NCI-H2081 (cell line): Measurements from ENCODE around the gene NEIL1.

Experiments
- DNase-seq, 2 experiments: peaks; one replicate each; lab custom pipeline; 2025; lab: John Stamatoyannopoulos, UW

The NEIL1 gene

DNA sequence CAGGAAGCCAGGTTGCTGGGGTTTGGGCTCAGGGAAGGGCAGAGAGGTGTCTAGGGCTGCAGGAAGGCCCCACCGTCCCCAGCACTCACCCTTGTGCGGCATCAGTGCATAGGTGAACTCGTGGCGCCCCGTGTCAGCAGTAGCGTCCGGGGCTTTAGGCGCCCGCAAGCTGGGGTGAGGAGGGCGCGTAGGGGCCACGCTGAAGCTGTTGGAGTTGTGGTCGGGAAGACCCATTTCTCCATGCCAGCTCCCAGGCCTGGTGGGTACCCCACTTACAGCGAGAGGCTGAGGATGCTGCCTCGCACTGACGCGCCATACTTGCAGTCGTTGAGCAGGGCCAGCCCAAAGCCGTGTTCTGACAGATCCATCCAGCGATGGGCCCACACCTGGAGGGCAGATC, 9.7 kb downstream of the NEIL1 start:
- no peak for DNase-seq

DNA sequence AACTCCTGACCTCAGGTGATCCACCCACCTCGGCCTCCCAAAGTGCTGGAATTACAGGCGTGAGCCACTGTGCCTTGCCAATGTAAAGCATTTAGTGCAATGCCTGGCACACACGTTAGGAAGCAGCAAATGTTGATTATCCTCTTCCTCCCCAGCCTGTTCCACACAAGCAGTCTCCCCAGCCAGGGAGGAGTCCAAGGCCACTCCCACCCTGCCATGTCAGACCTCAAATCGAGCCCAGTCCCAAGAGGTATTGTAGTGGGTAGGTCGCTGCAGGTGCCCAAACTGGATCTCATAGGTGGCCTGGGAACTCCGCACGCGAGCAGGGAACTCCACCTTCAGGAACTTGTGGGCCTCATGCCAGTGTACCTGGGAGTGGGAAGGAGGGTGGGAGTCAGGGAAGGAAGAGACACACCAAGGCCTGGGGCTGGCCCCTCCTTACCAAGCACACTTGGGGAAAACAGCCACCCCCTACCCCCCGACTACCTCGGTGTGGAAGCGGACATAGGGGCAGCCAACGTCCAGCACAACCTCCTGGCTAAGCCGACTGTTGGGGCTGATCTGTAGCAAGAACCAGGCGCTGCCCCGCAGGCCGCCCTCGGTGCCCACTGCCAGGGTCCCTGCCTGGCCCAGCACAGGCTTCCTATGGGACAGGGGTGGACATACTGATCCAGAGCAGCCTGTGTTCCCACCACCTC, 11.3 kb downstream of the NEIL1 start:
- DNase-seq = no peak

DNA sequence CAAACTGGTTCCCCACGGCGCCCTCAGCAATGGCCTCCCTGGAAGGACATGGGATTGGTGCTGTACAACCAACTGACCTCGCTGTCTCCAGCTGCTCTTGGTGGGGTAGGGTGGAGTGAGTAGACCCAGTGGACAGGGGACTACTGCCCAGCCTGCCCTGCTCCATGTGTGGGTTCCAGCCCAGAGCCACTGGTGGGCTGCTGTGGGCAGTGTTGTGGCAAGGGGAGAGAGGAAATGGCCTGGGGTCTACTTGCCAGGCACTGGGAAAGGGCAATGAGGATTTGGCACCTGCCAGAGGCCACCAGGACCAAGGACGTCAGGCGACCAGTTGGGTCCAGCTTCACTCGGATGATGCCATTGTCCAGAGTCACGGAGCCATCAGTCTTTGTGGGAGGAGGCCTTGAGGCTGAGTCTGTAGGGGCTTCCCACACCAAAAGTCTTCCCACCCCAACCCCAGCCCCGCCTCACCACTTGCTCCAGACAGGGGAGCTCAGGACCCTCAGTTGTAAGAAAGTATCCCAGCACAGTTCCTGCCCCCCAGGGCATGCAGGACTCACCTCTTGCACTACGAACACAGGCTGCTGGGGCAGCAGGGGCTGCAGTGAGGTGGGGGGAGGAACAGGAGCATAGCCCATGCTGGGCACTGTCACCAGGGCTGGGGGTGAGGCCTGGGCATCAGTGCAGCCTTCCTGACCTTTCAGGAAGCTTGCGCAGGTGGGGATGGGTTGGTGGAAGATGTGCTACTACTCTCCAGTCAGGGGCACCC, 12.1 kb downstream of the NEIL1 start:
- DNase-seq = no peak

DNA sequence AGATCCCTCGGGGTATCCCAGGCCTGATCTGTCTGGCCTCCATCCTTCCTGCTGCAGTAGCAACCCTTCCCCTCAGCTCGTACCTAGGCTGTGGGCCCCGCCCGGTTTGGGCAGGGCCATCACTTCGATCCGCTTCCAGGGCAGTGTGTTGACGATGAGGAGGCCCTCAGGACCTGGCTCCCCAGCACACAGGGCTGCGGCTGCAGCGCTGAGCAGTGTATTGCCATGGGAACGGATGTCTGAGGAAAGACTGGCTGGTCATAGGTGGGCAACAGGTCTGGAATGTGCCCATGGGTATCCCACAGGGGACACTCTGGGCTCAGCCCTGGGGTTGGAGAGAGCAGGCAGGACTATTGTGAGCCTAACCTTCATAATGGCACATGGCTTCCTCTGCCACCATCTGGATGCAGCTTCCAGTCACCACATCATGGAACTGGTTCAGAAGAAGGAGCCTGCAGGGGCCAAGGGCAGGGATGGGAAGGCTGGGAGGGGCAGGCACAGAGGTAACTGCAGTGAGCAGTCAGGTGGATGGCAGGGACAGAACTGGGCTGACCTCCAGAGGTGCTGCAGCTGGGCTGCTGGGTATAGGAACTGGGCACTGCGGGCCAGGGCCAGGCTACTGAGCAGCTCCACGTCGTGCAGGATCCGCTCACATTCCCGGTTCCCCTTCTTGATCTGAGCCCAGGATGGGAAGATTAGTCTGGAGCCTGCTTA, 12.9 kb downstream of the NEIL1 start:
- no peak for DNase-seq

DNA sequence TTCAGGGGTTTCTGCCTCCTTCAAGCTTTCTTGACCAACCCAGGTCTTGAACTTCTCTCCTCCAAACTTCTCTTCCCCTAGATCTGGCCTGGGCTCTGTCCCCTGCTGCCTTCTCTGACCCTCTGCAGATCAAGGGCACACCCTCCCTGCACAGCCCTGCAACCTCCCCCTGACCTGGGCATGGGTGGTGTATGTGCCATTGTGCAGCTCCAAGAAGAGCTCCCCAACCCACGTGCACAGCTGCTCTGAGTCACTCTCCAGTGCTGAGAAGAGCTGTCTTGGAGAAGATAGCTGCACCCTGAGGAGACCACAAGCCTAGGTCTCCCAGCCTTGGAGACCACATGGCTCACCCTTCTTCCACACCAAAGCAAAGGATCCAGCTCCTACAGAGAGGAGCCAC, 13.6 kb downstream of the NEIL1 start:
- DNase-seq = no peak

- DNase-seq = no peak
Observed at GRCh38 chr15:75360856-75361255, 14.0 kb downstream of the NEIL1 start.

DNA sequence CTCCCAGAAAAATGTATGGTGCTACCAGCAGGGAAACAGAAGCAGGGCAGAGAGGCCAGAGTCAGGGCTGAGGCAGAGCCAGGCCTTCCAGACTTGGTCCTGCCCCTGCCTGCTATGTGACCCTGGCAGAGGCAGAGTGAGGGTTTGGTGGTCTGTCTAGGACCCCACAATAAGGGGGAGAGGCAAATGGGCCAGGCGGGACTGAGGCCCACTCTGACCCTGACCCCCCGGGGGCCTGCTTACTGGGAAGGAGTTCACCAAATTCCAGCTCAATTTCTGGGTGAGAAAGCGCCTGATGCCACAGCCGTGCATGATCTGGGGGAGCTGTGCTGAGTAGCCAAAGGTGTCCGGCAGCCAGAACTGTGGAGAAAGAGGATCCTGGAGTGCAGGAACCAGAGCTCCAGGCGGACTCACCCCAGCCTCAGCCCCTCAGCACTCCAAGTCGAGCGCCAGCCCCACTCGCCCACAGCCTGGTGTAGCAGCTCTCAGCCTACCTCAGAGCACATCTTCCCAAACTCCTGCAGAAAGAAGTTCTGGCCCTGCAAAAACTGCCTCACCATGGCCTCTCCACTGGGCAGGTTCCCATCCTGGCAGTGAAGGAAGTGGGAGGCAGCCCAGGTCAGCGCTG, 14.6 kb downstream of the NEIL1 start:
- no peak for DNase-seq

DNA sequence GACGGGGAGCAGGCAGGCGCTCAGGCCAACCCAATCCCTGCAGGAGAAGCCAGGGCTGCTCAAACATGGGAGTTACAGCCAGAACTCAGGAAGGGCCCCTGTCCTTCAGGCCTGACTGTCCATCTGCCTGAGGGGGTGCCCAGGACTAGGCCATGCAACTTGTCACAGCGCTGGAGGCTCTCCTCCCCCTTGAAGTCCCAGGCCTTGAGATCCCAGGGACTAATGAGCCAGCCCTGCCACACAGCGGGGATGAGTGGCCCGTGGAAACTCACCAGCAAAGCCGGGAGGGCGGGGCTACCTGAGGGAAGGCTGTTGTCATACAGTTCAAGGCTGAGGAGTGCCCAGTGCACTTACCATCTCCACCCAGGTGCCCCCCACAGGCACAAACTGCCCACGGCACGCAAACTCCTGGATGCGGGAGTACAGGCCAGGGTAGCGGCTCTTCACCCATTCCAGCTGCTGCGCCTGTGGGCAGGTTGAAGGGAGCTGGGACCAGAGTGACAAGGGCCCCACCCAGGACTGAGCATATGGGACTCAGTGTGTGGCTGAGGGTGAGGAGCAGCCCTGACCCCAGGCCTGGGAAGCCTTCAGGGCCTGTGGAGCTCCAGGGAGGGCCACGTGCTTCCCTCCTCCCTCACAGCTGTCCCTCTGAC, 15.3 kb downstream of the NEIL1 start:
- DNase-seq = no peak

- DNase-seq = no peak
Observed at GRCh38 chr15:75362642-75363249, 15.9 kb downstream of the NEIL1 start.

GRCh38 chr15:75363786-75364185, 16.9 kb downstream of the NEIL1 start:
- no peak for DNase-seq

- DNase-seq = no peak
Observed at GRCh38 chr15:75364881-75365280, 18.0 kb downstream of the NEIL1 start.

DNA sequence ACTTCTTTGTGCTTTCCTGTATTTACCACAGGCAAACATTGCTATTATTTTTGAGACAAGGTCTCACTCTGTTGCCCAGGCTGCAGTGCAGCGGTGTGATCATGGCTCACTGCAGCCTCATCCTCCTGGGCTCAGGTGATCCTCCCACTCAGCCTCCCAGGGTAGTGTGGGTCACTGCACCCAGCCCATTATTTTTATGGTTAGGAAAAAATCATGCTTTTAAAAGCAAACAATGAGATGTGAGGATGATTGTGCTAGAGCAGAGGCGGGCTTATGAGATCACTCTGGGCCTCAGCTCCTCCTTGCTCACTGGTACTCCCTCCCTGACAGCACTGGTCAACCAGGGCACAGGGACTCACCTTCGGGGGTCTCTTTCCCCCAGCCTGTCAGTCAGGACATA, 19.3 kb downstream of the NEIL1 start:
- no peak for DNase-seq

DNA sequence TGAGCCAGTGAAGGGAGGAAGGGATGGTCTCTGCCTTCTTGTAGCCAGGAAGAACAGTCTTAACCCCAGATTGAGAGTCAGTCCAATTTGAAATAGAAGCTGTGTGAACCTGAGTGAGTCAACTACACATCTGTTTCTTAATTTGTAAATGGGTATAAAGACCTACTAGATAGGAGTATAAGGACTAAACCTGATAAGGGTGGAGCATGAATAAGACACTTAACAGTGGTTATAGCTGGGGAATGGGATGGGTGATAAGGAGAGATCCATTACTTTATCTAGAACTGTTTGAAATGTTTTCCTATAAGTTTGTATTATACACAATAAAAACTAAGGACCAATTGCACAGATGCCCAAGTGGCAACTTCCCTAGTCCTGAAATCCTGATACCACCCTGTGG, 20.2 kb downstream of the NEIL1 start:
- DNase-seq = no peak

GRCh38 chr15:75367406-75367912, 20.6 kb downstream of the NEIL1 start:
- DNase-seq = no peak

- peak; percentile 98 for DNase-seq
Observed at GRCh38 chr15:75367913-75368688, 21.3 kb downstream of the NEIL1 start, which contains the start of gene MAN2C1. Gene MAN2C1, minus strand, starts transcription at chr15:75368607. Its CDS starts 24 bp downstream, at chr15:75368583.

GRCh38 chr15:75368689-75369239, 21.9 kb downstream of the NEIL1 start:
- no peak for DNase-seq

- no peak for DNase-seq
Observed at GRCh38 chr15:75369897-75370581, 23.2 kb downstream of the NEIL1 start.

DNA sequence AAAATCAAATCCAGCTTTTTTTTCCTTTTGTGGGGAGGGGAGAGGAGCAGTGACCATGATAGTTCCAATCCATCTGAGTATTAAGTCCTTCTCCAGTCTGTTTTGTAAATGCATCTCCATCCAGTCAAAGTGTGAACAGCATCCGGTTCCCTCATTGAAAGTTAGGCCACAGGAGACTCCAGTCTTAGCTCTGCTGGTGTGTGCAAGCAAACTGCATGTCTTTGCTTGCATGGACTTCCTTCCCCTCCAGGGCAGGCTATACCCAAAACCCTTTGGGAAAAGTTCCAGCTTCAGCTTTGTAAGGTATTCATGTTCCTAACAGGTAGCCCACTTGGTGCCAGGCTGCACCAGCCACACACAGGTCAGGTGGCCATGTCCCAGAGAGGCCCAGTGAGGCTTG, 24.6 kb downstream of the NEIL1 start:
- DNase-seq = no peak

DNA sequence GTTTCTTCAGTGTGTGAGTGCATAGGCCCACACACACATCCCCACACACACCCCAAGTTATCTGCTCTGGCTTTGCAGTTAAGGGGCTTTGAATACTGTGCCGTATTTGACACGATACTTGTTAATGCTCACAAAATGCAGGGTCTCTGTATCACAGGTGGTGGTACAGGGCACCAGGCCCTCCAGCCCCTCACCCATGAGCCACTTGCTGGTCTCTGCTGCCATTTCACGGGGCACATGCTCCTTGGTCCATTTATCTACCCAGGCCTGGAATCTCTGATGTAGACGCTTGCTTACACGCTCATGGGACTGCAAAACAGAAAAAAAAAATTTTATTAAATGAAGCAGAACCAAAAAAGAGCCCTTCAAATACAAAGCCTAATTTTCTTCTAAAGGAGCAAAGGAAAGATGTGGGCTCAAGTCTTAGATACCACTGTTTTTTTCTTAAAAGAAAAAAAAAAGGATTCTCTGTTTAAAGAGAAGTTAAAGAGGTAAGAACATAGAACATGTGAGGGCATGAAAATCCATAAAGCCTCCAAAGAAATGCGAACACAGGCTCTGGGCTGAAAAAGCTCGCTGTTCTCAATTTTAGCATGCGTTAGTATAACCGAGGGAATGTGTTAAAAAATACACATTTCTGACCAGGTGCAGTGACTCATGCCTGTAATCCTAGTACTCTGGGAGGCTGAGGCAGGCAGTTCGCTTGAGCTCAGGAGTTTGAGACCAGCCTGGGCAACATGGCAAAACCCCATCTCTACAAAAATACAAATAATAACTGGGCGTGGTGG, 25.3 kb downstream of the NEIL1 start:
- DNase-seq = no peak
